Measurements from ENCODE around the gene NRBP1. TPM values are rescaled to one million over a fixed set of nuclear protein-coding genes. Genes with fewer than 3 reads are reported as not detected.

The NRBP1 gene
- total and polyA plus RNA-seq, 9 of the 15 experiments (the other 6 are each of a cell fraction or from before 2014, with no cell fraction given), result 2.9 to 84.5 (median 36.9) TPM

GRCh38 chr2:27409321-27410073 is 18.9 kb upstream of the NRBP1 start, which contains the start of gene PPM1G (continued):
- TF ChIP-seq HNRNPLL (IDR thresholded peaks at IDR 0.05; ENCODE audit: low read depth, low read length, poor library complexity, severe bottlenecking) (peak; percentile 80), KLF1 (tag; IDR thresholded peaks at IDR 0.05) (peak; percentile 79; the same call in 1 of the 2 replicates), KAT7 (CRISPR knock-in tag; IDR thresholded peaks at IDR 0.05; ENCODE audit: borderline replicate concordance) (0 out of 2 replicates have a peak, but pooled peaks have one; percentile 24), NCOR1 (IDR thresholded peaks at IDR 0.05) (no peak), ZNF583 (CRISPR knock-in tag; IDR thresholded peaks at IDR 0.05) (0 out of 2 replicates have a peak, but pooled peaks have one; percentile 58), ZNF609 (CRISPR knock-in tag; IDR thresholded peaks at IDR 0.05; ENCODE audit: borderline replicate concordance) (peak; percentile 70; the same call in 1 of the 2 replicates), U2AF1 (optimal IDR thresholded peaks at IDR 0.05; ENCODE audit: low read depth, low read length) (no peak), CREB1 (IDR thresholded peaks at IDR 0.05) (peak; percentile 49), CREB1 (CRISPR knock-in tag; IDR thresholded peaks at IDR 0.05) (peak; percentile 74), KDM5B (IDR thresholded peaks at IDR 0.05; ENCODE audit: insufficient replicate concordance, low read depth, low read length) (peak; percentile 93), CREM (IDR thresholded peaks at IDR 0.05; ENCODE audit: low read depth) (peak; percentile 64), ETV5 (CRISPR knock-in tag; IDR thresholded peaks at IDR 0.05; ENCODE audit: low read depth) (peak; percentile 50; the same call in 1 of the 2 replicates), SMAD3 (CRISPR knock-in tag; conservative IDR thresholded peaks at IDR 0.05) (peak; percentile 67; the same call in 1 of the 2 replicates), BCL6 (CRISPR knock-in tag; IDR thresholded peaks at IDR 0.05) (no peak), MTA3 (IDR thresholded peaks at IDR 0.05; ENCODE audit: borderline replicate concordance) (no peak; the same call in 1 of the 2 replicates)
- TF ChIP-seq, protein P1, sequence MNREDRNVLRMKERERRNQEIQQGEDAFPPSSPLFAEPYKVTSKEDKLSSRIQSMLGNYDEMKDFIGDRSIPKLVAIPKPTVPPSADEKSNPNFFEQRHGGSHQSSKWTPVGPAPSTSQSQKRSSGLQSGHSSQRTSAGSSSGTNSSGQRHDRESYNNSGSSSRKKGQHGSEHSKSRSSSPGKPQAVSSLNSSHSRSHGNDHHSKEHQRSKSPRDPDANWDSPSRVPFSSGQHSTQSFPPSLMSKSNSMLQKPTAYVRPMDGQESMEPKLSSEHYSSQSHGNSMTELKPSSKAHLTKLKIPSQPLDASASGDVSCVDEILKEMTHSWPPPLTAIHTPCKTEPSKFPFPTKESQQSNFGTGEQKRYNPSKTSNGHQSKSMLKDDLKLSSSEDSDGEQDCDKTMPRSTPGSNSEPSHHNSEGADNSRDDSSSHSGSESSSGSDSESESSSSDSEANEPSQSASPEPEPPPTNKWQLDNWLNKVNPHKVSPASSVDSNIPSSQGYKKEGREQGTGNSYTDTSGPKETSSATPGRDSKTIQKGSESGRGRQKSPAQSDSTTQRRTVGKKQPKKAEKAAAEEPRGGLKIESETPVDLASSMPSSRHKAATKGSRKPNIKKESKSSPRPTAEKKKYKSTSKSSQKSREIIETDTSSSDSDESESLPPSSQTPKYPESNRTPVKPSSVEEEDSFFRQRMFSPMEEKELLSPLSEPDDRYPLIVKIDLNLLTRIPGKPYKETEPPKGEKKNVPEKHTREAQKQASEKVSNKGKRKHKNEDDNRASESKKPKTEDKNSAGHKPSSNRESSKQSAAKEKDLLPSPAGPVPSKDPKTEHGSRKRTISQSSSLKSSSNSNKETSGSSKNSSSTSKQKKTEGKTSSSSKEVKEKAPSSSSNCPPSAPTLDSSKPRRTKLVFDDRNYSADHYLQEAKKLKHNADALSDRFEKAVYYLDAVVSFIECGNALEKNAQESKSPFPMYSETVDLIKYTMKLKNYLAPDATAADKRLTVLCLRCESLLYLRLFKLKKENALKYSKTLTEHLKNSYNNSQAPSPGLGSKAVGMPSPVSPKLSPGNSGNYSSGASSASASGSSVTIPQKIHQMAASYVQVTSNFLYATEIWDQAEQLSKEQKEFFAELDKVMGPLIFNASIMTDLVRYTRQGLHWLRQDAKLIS (CRISPR knock-in tag; IDR thresholded peaks at IDR 0.05), result peak; percentile 76; the same call in 1 of the 2 replicates
- TF ChIP-seq, protein P2, sequence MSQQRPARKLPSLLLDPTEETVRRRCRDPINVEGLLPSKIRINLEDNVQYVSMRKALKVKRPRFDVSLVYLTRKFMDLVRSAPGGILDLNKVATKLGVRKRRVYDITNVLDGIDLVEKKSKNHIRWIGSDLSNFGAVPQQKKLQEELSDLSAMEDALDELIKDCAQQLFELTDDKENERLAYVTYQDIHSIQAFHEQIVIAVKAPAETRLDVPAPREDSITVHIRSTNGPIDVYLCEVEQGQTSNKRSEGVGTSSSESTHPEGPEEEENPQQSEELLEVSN (IDR thresholded peaks at IDR 0.05; ENCODE audit: borderline replicate concordance in 1 of 2, extremely low read depth in 1 of 2, insufficient read depth in 1 of 2, insufficient read length in 1 of 2, low read depth in 1 of 2, low read length in 1 of 2, poor library complexity in 1 of 2, severe bottlenecking in 1 of 2), result peak; percentile 91 to 97

Data from K562 (cell line).